ENCODE data around the gene ZC3HAV1.

GRCh38 chr7:139105484-139105883 is 4.0 kb downstream of the ZC3HAV1 start:
- TF ChIP-seq HDAC2 (CRISPR knock-in tag; IDR thresholded peaks at IDR 0.05) (no peak), CREB1 (IDR thresholded peaks at IDR 0.05) (no peak), CREB1 (CRISPR knock-in tag; IDR thresholded peaks at IDR 0.05) (no peak), ELK4 (CRISPR knock-in tag; IDR thresholded peaks at IDR 0.05; ENCODE audit: borderline replicate concordance) (no peak), ZNF451 (CRISPR knock-in tag; IDR thresholded peaks at IDR 0.05) (no peak), ZSCAN22 (CRISPR knock-in tag; IDR thresholded peaks at IDR 0.05) (no peak), ZNF567 (CRISPR knock-in tag; IDR thresholded peaks at IDR 0.05; ENCODE audit: borderline replicate concordance) (no peak), SMC3 (IDR thresholded peaks at IDR 0.05; ENCODE audit: low read length) (no peak), HNF4A (CRISPR knock-in tag; IDR thresholded peaks at IDR 0.05) (no peak)
